ENCODE results near the gene INTS6.

DNA sequence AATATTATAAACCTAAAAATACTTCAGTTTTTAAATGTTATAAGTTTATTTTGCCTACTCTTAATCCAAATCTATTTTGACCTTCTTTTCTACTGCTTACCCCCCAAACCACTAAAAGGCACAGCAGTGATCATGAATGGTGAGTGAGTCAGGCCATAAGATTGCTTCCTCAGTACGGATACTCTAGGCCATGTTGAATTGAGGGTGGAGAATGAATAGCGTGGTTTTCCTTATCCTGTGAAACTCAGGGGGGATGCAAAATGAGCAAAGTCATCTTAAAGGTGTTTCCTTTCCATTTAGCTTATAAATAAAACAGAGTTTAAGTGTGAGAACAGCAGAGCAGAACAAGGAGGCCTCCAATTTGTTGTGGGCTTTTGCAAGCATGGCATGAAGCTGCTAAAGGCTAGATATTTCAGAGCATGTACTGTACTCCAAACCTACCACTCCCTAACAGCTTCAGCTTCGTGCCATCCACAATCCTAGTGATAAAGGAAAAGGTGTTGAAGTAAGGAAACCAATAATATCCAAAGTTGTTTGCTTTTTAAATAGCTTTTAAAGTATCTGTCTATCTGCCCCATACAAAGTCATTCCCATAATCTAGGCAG is 88.3 kb downstream of the INTS6 start:
- TF ChIP-seq, protein P1, sequence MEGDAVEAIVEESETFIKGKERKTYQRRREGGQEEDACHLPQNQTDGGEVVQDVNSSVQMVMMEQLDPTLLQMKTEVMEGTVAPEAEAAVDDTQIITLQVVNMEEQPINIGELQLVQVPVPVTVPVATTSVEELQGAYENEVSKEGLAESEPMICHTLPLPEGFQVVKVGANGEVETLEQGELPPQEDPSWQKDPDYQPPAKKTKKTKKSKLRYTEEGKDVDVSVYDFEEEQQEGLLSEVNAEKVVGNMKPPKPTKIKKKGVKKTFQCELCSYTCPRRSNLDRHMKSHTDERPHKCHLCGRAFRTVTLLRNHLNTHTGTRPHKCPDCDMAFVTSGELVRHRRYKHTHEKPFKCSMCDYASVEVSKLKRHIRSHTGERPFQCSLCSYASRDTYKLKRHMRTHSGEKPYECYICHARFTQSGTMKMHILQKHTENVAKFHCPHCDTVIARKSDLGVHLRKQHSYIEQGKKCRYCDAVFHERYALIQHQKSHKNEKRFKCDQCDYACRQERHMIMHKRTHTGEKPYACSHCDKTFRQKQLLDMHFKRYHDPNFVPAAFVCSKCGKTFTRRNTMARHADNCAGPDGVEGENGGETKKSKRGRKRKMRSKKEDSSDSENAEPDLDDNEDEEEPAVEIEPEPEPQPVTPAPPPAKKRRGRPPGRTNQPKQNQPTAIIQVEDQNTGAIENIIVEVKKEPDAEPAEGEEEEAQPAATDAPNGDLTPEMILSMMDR (optimal IDR thresholded peaks at IDR 0.05 in 1 of 3, IDR thresholded peaks at IDR 0.05 in 1 of 3, conservative IDR thresholded peaks at IDR 0.05 in 1 of 3; ENCODE audit: extremely low read depth in 1 of 3, insufficient read depth in 2 of 3, low read length in 3 of 3) = no peak
- no peak for TF ChIP-seq EZH2 (IDR thresholded peaks at IDR 0.05; ENCODE audit: low read length)

Measured in keratinocyte (primary cell).